GM18870 (cell line): Measurements from ENCODE around the gene TP53TG5.

ENCODE experiments used
- ATAC-seq: cut with Tn5 transposase; IDR thresholded peaks from one replicate; pipeline ENCODE4 v1.9.1; 2021; ENCODE audit warnings: moderate library complexity; ENCODE audit not compliant: unreplicated experiment

The TP53TG5 gene

DNA sequence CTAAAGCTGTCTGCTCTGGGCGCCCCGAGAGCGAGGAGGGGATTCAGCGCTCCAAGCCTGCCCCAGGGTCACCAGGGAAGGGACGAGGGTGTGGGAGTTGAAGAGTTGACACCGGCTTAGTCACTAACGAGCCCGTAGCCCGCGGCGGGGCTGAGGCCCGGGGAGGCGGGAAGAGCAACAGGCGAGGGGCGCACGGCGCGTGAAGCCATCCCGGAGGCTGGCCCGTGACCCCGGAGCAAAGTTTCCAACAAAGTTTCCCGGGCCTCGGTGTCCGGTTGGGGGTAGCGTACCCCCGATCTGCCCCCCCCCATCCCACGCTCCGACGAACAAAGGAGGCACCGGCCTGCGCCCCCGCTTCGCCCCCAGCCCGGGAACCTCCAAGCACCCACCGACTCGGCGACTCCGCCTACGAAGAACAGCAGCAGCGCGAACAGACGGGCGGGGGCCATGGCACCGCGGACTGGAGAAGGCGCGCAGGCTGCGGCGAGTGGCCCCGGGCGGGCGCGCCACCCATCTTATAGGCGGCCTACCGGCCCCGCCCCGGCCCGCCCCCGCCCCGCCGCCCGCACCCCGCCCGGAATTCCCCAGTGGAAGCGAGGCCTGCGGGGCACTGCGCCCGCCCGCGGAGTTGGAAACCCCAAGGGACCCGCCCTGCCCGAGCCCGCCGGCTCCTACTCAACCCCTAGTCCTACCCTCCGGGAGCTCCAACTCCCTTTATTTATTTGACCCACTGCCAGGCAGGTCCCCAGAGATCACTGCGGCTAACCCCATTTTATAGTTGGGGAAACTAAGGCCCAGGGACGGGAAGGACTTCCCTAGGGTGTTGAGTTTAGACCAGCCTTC is 30.0 kb downstream of the TP53TG5 start, which contains the start of gene SDC4:
Gene SDC4, minus strand, starts transcription at position 489 of the 843 bp plus-strand sequence. Its CDS starts 40 bp downstream, at position 449.
- no peak for ATAC-seq

GRCh38 chr20:45347297-45347935 is 30.7 kb downstream of the TP53TG5 start:
- ATAC-seq: no peak

DNA sequence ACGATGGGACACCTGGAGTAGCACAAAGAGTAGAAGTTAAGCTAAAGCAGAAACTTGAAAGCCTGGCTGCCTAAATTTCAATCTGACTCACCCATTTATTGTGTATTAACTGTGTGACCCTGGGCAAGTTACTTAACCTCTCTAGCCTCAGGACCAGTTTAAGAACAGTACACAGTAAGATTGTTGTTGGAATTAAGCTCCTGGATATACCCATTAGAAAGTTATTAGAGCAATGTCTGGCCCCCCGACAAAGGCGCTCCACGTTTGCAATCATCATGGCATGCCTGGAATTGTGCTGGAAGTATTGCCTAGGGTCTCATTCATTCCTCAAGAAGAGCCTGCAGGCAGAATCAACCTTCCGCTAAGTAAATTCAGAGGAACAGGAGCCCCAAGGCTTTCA is 31.3 kb downstream of the TP53TG5 start:
- ATAC-seq: no peak

DNA sequence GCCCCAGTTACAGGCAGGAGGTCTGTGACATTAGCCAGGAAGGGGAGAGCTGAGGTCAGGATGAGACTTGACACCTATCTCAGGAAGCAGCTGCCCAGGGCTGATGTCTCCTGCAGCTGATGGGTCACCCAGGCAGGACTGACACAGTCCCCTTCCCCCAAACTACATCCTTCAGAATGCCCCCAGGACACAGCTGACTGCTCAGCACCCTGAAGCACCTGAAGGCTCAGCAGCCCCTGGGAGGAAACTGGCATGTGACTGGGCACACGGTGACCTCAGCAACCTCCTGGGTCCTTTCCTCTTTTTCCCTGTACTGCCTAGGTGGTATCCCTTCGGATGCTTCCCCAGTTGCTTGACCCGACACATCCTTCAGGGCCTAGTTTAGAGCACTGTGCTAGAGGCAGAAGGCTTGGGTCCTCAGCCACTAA is 31.8 kb downstream of the TP53TG5 start:
- ATAC-seq: no peak

GRCh38 chr20:45345104-45345936 is 32.8 kb downstream of the TP53TG5 start:
- ATAC-seq: no peak

GRCh38 chr20:45344168-45344860 is 33.8 kb downstream of the TP53TG5 start:
- no peak for ATAC-seq

- ATAC-seq: no peak
Measured at GRCh38 chr20:45343532-45344167, 34.5 kb downstream of the TP53TG5 start.

GRCh38 chr20:45342855-45343531 is 35.1 kb downstream of the TP53TG5 start:
- no peak for ATAC-seq

DNA sequence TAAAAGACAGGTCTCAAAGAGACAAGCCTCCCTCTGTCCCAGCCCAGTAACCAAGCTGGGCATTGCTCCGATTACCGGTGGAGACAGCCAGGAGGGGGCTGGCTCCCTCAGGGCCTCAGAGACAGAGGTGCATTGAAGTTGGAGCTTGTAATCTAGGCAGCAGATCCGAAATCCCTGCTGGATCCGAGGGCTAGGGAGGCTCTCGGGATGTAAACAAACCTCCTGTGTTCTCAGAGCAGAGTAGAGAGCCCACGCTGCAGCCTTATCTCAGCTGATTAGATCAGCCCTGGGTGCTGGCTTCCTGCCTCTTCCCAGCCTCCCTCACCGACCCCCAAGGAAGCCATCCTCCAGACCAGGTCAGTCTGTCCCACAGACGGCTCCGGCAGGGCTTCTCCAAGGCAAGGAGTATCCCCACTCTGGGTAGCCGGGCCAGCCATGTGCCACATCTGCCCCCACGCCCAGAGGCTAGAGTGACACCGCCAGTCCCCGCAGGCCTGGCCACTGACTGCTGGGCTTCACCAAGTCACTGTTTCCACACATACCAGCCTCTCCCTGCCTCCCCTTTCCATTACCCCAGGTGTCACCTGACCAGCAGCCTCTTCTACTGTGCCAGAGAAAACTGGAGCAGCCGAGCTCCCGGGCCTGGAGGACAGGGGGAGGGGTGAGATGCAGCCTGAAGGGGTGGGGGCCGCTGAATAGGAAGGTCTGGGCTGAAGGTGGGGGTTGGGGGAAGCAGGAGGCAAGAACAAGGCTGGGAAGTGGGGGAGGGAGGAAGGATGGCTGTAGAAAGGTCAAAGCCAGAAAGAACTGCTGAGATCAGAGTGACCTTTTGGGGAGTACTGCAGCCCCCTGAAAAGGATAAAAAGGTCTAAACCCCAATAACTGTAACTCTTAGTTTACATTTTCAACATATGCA is 35.9 kb downstream of the TP53TG5 start:
- ATAC-seq: no peak

DNA sequence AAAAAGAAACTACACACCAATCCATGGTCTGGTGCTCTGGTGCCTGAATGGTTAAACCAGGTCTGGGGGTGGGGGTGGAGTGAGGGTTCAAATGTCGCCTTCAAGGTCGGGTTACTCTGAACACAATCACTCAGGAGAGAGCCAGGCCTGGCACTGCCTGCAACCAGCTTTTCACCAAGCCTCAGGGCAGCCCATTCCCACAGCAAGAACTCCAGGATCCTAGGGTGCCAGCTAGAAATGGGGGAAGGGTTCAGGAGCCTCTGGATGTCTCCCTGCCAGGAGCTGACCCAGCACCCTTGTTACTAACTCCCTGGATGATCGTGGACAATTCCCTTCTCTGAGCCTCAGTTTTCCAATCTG is 36.6 kb downstream of the TP53TG5 start:
- ATAC-seq: no peak

DNA sequence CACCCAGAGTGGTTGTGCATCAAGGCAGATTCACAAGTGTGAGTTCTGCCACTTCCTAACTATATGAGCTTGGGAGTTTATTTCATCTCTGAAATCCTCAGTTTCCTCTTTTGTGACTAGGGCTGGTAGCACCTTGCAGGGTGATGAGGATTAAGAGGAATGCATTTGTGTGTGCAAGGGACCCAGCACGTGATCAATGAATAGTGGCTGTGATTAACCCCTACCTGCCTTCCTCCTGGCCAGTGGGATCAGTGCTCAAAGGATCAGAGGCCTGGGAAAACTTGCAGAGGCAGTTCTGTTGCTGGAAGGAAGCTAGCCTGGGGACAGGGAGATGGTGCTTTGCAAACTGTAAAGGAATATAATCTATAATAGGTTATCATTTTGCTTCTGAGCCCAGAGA is 37.2 kb downstream of the TP53TG5 start:
- ATAC-seq: no peak

DNA sequence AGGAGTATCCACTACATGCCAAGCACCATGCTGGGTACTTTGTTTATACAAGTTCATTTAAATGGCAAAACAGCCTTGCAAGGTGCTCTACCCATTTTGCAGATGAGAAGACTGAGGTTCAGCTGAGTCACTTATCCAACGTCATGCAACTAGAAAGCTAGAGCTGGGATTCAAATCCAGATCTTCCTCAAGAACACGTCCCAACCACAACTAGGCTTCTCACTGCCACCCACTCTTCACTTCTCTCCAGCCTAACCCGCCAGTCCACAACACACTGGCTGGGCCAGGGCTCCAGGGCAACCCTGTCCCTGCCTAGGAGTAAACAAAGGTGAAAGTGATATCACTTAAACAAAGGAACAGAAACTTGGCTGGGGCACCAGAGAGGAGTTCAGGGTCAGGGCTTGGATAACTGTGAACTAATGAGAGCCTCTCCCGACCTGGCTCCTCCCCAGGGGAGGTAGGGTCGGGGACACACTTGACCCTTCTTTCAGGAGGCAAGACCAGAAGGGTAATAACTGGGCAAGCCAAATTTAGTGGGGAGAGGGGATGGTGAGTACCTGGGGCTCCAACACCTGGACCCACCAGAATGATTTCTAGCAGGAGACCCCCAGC is 37.8 kb downstream of the TP53TG5 start:
- no peak for ATAC-seq

DNA sequence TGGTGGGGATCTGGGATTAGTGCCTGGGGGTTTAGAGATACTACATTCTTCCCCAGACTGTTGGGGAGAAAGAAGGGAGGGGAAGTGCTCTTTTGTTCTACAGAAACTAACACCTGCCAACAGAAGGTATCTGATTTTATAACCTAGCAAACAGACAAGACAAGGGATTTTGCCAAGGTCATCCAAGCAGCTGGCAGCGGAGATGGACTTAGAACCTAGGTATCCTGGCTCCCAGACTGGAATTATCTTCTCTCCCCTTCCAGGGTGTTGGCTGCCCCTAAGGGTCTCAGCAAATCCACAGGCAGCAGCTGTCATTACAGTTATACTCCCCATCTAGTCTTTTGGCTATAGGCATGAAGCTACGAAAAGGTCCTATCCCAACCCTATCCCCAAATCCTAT is 38.3 kb downstream of the TP53TG5 start:
- no peak for ATAC-seq

DNA sequence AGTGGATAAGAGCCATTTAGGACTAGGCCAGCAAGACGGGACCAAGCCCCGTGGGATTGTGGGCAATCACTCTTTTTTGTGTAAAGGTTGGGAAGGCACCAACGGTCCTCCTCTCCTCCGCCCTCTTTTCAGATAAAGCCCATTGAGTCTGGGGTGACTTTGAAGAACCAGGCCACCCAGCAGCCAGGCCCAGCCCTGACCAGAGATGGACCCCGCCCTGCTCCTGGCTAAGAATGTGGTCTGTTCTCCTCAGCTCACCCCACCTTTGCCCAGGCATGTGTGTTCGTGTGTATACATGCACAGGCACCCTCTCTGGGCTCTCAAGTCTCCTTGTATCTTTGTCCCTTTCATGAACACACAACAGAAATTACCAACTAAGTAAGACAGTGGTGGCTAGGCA is 39.0 kb downstream of the TP53TG5 start:
- ATAC-seq: no peak

- no peak for ATAC-seq
Measured at GRCh38 chr20:45338121-45339030, 39.7 kb downstream of the TP53TG5 start.

DNA sequence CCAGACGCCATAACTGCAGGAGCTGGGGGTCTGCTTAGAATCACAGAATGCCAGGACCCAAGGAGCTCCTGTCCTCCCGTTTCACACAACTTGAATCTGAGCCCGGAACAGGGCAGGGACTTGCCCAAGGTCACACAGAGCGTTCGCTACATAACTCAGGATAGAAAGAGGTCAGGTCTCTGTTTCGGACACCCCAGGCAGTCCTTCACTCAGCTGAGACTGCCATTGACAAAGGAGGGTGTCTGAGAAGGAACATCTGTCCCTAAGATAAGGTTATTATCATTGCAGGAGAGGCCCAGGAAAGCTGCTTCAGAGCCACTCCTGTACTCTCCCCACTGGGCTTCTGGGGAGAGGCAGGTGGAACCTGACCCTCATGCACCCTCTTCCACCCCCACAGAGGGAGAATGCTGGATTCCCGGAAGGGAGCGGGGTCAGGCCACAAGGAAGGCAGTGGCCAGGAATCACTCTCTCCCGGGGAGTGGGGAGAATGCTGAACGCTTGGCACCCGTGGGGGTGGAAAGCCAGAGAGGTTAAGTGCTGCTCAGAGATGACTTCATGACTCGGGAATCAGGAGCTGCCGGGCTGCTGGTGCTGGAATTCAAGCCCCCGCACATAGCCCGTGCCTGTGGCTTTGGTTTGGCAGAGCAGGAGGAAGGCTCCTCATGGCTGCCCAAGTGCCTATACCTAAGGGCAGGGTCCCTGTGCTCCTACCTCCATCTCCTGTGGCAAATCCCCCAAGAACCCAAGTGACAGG is 40.6 kb downstream of the TP53TG5 start:
- no peak for ATAC-seq
